ENCODE measurements around the gene ABI3.
"Not testable (repeated sequence)": the region's sequence is repeated elsewhere in the genome, so short reads cannot be mapped to it uniquely, and the experiment has no call there.

The ABI3 gene

DNA sequence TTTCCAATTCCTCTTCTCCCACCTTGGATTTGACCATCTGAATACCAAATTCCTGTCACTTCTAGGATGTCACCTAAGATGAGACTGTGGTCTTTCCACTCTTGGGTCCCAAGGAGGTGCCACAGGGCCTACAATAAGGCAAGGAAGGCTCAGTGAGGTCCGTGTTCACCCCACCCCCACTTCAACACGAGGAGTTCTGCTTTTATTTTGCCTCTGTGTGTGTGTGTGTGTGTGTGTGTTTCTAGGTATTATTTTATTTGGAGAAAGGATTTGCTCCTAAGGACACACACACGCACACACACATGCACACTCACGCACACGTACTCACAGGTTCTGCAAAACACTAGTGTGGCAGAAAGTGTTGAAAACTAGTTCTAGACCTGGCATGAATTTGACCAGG, 44.6 kb downstream of the ABI3 start:
- no peak overlapping the region for H3K4me3 ChIP-seq (replicated peaks; ENCODE audit: low read depth, low read length)
- no peak for DNase-seq (ENCODE audit: low read depth)
- TF ChIP-seq, protein P1, sequence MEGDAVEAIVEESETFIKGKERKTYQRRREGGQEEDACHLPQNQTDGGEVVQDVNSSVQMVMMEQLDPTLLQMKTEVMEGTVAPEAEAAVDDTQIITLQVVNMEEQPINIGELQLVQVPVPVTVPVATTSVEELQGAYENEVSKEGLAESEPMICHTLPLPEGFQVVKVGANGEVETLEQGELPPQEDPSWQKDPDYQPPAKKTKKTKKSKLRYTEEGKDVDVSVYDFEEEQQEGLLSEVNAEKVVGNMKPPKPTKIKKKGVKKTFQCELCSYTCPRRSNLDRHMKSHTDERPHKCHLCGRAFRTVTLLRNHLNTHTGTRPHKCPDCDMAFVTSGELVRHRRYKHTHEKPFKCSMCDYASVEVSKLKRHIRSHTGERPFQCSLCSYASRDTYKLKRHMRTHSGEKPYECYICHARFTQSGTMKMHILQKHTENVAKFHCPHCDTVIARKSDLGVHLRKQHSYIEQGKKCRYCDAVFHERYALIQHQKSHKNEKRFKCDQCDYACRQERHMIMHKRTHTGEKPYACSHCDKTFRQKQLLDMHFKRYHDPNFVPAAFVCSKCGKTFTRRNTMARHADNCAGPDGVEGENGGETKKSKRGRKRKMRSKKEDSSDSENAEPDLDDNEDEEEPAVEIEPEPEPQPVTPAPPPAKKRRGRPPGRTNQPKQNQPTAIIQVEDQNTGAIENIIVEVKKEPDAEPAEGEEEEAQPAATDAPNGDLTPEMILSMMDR (IDR thresholded peaks at IDR 0.05; ENCODE audit: low read length, missing control alignments), result no peak

GRCh38 chr17:49258394-49258793, 47.9 kb downstream of the ABI3 start:
- no peak overlapping the region for H3K4me3 ChIP-seq (replicated peaks; ENCODE audit: low read depth, low read length)
- TF ChIP-seq, protein P1 (IDR thresholded peaks at IDR 0.05; ENCODE audit: low read length, missing control alignments), result no peak
- no peak for DNase-seq (ENCODE audit: low read depth)

DNA sequence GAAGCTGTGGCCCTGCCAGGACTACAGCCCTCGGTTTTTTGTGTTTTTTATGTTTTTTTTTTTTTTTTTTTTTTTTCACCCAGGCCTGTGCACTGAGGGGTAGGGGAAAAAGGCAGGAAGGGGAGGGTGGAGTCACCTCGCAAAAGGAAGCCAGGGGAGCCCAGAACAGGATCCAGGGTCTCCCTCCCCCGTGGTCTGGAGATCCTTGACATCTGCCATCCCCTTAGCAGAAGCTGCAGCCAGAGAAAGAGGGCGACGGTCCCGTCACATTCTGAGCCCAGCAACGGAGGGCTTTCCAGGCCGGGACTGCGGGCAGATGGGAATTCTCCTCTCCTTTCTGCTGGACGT, 49.1 kb downstream of the ABI3 start:
- TF ChIP-seq, protein P1 (IDR thresholded peaks at IDR 0.05; ENCODE audit: low read length, missing control alignments), result no peak
- DNase-seq (ENCODE audit: low read depth), result no peak
- peak overlapping the region; percentile 49 for H3K4me3 ChIP-seq (replicated peaks; ENCODE audit: low read depth, low read length)

GRCh38 chr17:49260011-49260816, 49.7 kb downstream of the ABI3 start:
- peak overlapping the region; percentile 49 for H3K4me3 ChIP-seq (replicated peaks; ENCODE audit: low read depth, low read length)
- TF ChIP-seq, protein P1 (IDR thresholded peaks at IDR 0.05; ENCODE audit: low read length, missing control alignments), result no peak
- peak; percentile 81 for DNase-seq (ENCODE audit: low read depth)

- no peak for DNase-seq (ENCODE audit: low read depth)
These were observed 50.3 kb downstream of the ABI3 start for GRCh38 chr17:49260817-49261291.

DNA sequence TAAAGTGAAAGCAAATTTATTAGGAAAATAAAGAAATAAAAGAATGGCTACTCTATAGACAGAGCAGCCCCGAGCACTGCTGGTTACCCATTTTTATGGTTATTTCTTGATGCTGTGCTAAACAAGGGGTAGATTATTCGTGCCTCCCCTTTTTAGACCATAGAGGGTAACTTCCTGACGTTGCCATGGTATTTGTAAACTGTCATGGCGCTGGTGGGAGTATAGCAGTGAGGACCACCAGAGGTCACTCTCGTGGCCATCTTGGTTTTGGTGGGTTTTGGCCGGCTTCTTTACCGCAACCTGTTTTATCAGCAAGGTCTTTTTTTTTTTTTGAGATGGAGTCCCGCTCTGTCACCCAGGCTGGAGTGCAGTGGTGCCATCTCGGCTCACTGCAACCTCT, 51.0 kb downstream of the ABI3 start:
- not testable (repeated sequence) for DNase-seq (ENCODE audit: low read depth); H3K4me3 ChIP-seq (replicated peaks; ENCODE audit: low read depth, low read length)

More at GRCh38 chr17:49260817-49261291, 50.3 kb downstream of the ABI3 start:
- TF ChIP-seq, protein P1 (IDR thresholded peaks at IDR 0.05; ENCODE audit: low read length, missing control alignments), result no peak
- H3K4me3 ChIP-seq (replicated peaks; ENCODE audit: low read depth, low read length), result peak overlapping the region; percentile 49

DNA sequence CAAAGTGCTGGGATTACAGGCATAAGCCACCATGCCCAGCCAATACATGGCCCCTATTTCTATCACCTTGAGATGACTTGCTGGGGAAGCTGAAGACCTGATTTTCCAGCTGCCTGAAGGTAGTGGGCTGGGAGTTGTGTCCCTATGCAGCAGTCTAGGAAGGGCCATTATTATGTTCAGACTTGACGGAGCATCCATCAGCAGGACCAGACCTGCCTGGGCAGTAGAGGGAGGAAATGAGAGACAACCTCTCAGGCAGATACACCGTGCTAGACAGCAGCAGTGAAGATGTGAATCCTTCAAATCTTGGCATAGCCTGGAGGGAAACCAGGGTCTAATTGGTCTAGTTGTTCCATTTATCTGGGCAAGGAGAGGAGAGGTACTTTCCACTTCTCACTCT, 55.7 kb downstream of the ABI3 start:
- TF ChIP-seq, protein P1 (IDR thresholded peaks at IDR 0.05; ENCODE audit: low read length, missing control alignments), result no peak

More for the DNA sequence above, 55.7 kb downstream of the ABI3 start:
- H3K4me3 ChIP-seq (replicated peaks; ENCODE audit: low read depth, low read length), result no peak overlapping the region
- DNase-seq (ENCODE audit: low read depth), result no peak
